Smooth muscle cell (in vitro differentiated cells): ENCODE results near the gene AFF2. TPM values are rescaled to one million over a fixed set of nuclear protein-coding genes. Genes with fewer than 3 reads are reported as not detected.

Experiments used
- DNase-seq: peaks from one replicate; lab custom pipeline; 2025; ENCODE audit not compliant: unreplicated experiment; lab: John Stamatoyannopoulos, UW
- H2AFZ ChIP-seq: fragments of 200-600 bp; sonication (generic); 2 replicates; pipeline ENCODE4 v1.6.0; 2016; ENCODE audit warnings: antibody characterized with exemption, low read depth, mild to moderate bottlenecking
- H3F3A ChIP-seq: fragments of 200-600 bp; sonication (generic); 2 replicates; pipeline ENCODE4 v1.6.0; 2017; ENCODE audit warnings: antibody characterized with exemption, low read depth
- H3K27ac ChIP-seq: fragments of 200-600 bp; sonication (generic); 2 replicates; pipeline ENCODE4 v1.5.1; 2016; ENCODE audit warnings: low read depth, mild to moderate bottlenecking
- H3K27me3 ChIP-seq: fragments of 200-600 bp; sonication (generic); 2 replicates; pipeline ENCODE4 v1.6.1; 2016; ENCODE audit warnings: low read depth, mild to moderate bottlenecking
- H3K36me3 ChIP-seq: fragments of 200-600 bp; sonication (generic); 2 replicates; pipeline ENCODE4 v1.5.1; 2016; ENCODE audit warnings: low read depth
- H3K4me1 ChIP-seq: fragments of 200-600 bp; sonication (generic); 2 replicates; pipeline ENCODE4 v1.5.1; 2016; ENCODE audit warnings: low read depth
- H3K4me2 ChIP-seq: fragments of 200-600 bp; sonication (generic); 2 replicates; pipeline ENCODE4 v1.6.0; 2016; ENCODE audit warnings: mild to moderate bottlenecking
- H3K4me3 ChIP-seq: fragments of 200-600 bp; sonication (generic); 2 replicates; pipeline ENCODE4 v1.5.1; 2016; ENCODE audit warnings: mild to moderate bottlenecking
- H3K79me2 ChIP-seq: fragments of 200-600 bp; sonication (generic); 2 replicates; pipeline ENCODE4 v1.6.0; 2016; ENCODE audit warnings: low read depth, mild to moderate bottlenecking
- H3K9ac ChIP-seq: fragments of 200-600 bp; sonication (generic); 2 replicates; pipeline ENCODE4 v1.6.0; 2016; ENCODE audit warnings: low read depth
- H3K9me3 ChIP-seq: fragments of 200-600 bp; sonication (generic); replicated peaks from 2 replicates; pipeline ENCODE4 v1.5.1; 2016; ENCODE audit warnings: low read depth
- H4K20me1 ChIP-seq: fragments of 200-600 bp; sonication (generic); 2 replicates; pipeline ENCODE4 v1.6.0; 2016; ENCODE audit warnings: low read depth
- CTCF ChIP-seq: fragments of 200-600 bp; sonication (generic); IDR thresholded peaks from 2 replicates; pipeline ENCODE4 v1.5.1; 2017; ENCODE audit warnings: borderline replicate concordance, mild to moderate bottlenecking, antibody characterized with exemption; ENCODE audit not compliant: insufficient read depth, poor library complexity, severe bottlenecking
- WGBS: methylation state at CpG from one replicate; pipeline ENCODE4 v1.1.7; 2016; ENCODE audit warnings: low lambda C conversion rate; 5-methylcytosine and 5-hydroxymethylcytosine counted together
- polyA plus RNA-seq: library from polyadenylated mRNA; unstranded; fragments of >200 nt; fragmentation: Nextera tagmentation; extraction: Ambion mirVana; gene quantifications from 2 replicates; pipeline ENCODE4 v1.2.1, GENCODE V29; 2016
- total RNA-seq: library from RNA; depleted of rRNA; stranded (reverse); fragments of >200 nt; gene quantifications from 2 replicates; pipeline ENCODE4 v1.2.3, GENCODE V29; 2014

The AFF2 gene
- total and polyA plus RNA-seq, 2 experiments from 2014 or later = 0.57 to 3.6 TPM

GRCh38 chrX:148495176-148495575 lies 5.2 kb upstream of the AFF2 start:
- no peak overlapping the region for H3K4me3 ChIP-seq
- H3K9ac ChIP-seq = no peak overlapping the region
- H4K20me1 ChIP-seq = no peaks in the 10 kb centered on the region
- no peak for TF ChIP-seq CTCF
- no peak overlapping the region for H3K27ac ChIP-seq
- H3K9me3 ChIP-seq = no peaks in the 10 kb centered on the region
- no peaks in the 10 kb centered on the region for H3F3A ChIP-seq
- 71% methylated on average over 3 of the region's 3 CpGs for WGBS
- no peaks in the 10 kb centered on the region for H3K79me2 ChIP-seq
- H3K27me3 ChIP-seq = no peaks in the 10 kb centered on the region
- no peak overlapping the region for H3K4me2 ChIP-seq
- no peaks in the 10 kb centered on the region for H3K36me3 ChIP-seq
- H3K4me1 ChIP-seq = no peaks in the 10 kb centered on the region
- no peak overlapping the region for H2AFZ ChIP-seq
- no peak for DNase-seq

- TF ChIP-seq CTCF = no peak
- no peak for DNase-seq
- Histone ChIP-seq H3K9me3 (no peaks in the 10 kb centered on the region), H3K4me2 (no peak overlapping the region), H3K4me3 (no peak overlapping the region), H3K4me1 (no peaks in the 10 kb centered on the region), H3F3A (no peaks in the 10 kb centered on the region), H3K27ac (no peak overlapping the region), H3K27me3 (peaks cover 18% of the 10 kb centered on the region), H3K36me3 (no peaks in the 10 kb centered on the region), H3K9ac (no peak overlapping the region), H3K79me2 (no peaks in the 10 kb centered on the region), H2AFZ (no peak overlapping the region), H4K20me1 (no peaks in the 10 kb centered on the region)
- 73% methylated on average over 3 of the region's 3 CpGs for whole genome bisulfite sequencing
Measured at GRCh38 chrX:148498067-148498466, 2.4 kb upstream of the AFF2 start.

- no peak overlapping the region for H3K9ac ChIP-seq
- no peaks in the 10 kb centered on the region for H3K36me3 ChIP-seq
- no peak for DNase-seq
- H3K4me3 ChIP-seq = peak overlapping the region; percentile 30
- H4K20me1 ChIP-seq = no peaks in the 10 kb centered on the region
- no peaks in the 10 kb centered on the region for H3K4me1 ChIP-seq
- H3K27me3 ChIP-seq = peaks cover 24% of the 10 kb centered on the region
- H3K79me2 ChIP-seq = no peaks in the 10 kb centered on the region
- peak overlapping the region; percentile 71 for H3K4me2 ChIP-seq
- H3K27ac ChIP-seq = no peak overlapping the region
- no peaks in the 10 kb centered on the region for H3K9me3 ChIP-seq
- no peak for TF ChIP-seq CTCF
- 66% methylated on average over 33 of the region's 35 CpGs for WGBS
- H3F3A ChIP-seq = no peaks in the 10 kb centered on the region
- no peak overlapping the region for H2AFZ ChIP-seq
Measured at GRCh38 chrX:148499638-148500422, 587 bp upstream of the AFF2 start.
